Upper lobe of left lung (tissue), 4 donors: ENCODE data around the gene WNK1.

Experiments used
- POLR2A ChIP-seq, 4 donors: fragments of 450-650 bp; IDR thresholded peaks; one replicate each; pipeline ENCODE4 v1.5.1; 2016 to 2017; ENCODE audit warnings: antibody characterized with exemption in 4 of 4, mild to moderate bottlenecking in 2 of 4
- TF ChIP-seq, protein P1 (sequence below), 6 experiments: fragments of 450-650 bp in 4 of 6; fragments of 200-600 bp in 2 of 6; sonication (generic) in 2 of 6; IDR thresholded peaks; one replicate each; pipeline ENCODE4 v1.5.1; 2016 to 2019; ENCODE audit warnings: antibody characterized with exemption in 6 of 6

DNA sequence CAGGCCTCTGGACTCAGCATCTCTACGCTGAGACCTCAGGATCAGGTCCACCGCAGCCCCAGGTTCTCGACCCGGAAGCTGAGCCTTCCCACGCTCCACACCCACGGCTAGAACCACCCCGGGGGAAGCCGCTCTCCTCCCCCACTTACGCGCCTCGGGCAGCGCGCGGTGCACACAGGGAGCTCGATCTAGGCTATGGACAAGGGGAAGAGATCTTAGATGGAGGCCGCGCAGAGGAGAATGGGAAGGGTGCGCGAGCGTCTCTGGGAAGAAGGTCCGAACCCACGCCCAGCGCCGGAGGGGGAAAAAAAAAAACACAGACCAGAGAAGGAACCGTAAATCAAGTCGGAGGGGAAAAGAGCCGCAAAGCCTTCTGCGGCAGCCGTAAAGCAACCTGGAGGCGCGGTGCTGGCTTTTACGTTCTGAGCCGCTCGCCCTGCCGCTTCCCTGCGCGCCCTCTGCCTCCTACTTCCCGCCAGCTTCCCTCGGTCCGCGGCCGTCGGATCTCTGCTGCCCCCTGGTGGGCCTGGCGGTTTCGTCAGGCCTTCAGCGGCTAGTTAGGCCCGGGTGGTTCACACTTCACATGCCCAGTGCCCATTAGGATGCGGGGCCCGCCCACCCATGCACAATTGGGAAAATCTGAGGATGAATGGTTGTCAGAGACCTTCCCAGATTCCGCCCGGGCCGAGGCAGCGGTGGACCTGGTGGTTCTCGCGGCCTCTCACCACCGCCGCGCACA is 197.2 kb downstream of the WNK1 start, which contains the start of gene RAD52:
- TF ChIP-seq, protein P1, sequence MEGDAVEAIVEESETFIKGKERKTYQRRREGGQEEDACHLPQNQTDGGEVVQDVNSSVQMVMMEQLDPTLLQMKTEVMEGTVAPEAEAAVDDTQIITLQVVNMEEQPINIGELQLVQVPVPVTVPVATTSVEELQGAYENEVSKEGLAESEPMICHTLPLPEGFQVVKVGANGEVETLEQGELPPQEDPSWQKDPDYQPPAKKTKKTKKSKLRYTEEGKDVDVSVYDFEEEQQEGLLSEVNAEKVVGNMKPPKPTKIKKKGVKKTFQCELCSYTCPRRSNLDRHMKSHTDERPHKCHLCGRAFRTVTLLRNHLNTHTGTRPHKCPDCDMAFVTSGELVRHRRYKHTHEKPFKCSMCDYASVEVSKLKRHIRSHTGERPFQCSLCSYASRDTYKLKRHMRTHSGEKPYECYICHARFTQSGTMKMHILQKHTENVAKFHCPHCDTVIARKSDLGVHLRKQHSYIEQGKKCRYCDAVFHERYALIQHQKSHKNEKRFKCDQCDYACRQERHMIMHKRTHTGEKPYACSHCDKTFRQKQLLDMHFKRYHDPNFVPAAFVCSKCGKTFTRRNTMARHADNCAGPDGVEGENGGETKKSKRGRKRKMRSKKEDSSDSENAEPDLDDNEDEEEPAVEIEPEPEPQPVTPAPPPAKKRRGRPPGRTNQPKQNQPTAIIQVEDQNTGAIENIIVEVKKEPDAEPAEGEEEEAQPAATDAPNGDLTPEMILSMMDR (IDR thresholded peaks at IDR 0.05) = peak; percentile 93 to 99 (median 99)
- TF ChIP-seq POLR2A (IDR thresholded peaks at IDR 0.05) = peak in 3 of 4 donors; percentile 55 to 78 (median 56)
